Measurements from ENCODE around the gene MRM2.

MRM2 gene

DNA sequence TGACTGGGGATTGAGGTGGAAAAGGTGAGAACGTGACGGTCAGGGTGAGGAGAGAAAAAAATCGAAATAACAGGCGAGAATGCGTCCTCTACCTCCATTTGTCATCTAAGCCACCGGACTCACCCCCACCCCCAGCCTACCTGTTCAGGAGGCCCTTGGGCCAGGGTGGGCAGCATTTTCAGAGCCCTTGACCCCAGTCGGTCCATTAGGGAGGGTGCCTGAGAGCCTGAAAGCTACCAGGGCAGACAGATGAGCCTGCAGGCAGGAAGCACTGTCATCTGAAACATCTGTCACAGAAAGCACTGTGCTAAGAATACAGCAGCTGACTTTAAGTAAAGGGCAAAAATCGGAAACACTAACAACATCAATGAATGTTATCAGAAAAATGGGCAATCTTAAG lies 56.3 kb downstream of the MRM2 start:
- no peak overlapping the region for H3K9ac ChIP-seq (ENCODE audit: low read depth, low read length)
- H3K9me3 ChIP-seq (ENCODE audit: insufficient read depth, low read depth, low read length) = peaks cover 4% of the 10 kb centered on the region; the same call in 1 of the 2 replicates
- H3K27ac ChIP-seq (ENCODE audit: low read length) = no peak overlapping the region
- H3K27me3 ChIP-seq (ENCODE audit: insufficient read depth, low read length) = no peaks in the 10 kb centered on the region
- no peak overlapping the region for H3K4me3 ChIP-seq (ENCODE audit: low read length)
- H3K36me3 ChIP-seq (ENCODE audit: insufficient read depth, low read depth, low read length) = peaks cover 16% of the 10 kb centered on the region
- no peaks in the 10 kb centered on the region for H3K4me1 ChIP-seq (ENCODE audit: insufficient read depth, low read length)

All from iPS-20b (cell line).